PC-3 (cell line): ENCODE results near the gene SRRM5.

Experiments used
- CTCF ChIP-seq: fragments of 300-600 bp; sonication (generic); conservative IDR thresholded peaks from 2 replicates; pipeline ENCODE4 v1.5.1; 2017; ENCODE audit warnings: antibody characterized with exemption, low read depth, mild to moderate bottlenecking, low read length
- EZH2 ChIP-seq: fragments of 300-600 bp; sonication (generic); IDR thresholded peaks from one replicate; pipeline ENCODE4 v1.6.1; 2017; ENCODE audit warnings: antibody characterized with exemption, mild to moderate bottlenecking, low read length; ENCODE audit not compliant: unreplicated experiment
- EZH2phosphoT487 ChIP-seq: fragments of 300-600 bp; sonication (generic); IDR thresholded peaks from 2 replicates; pipeline ENCODE4 v1.6.1; 2018; ENCODE audit warnings: mild to moderate bottlenecking, antibody characterized with exemption, low read length, borderline replicate concordance

- TF ChIP-seq CTCF = no peak
- no peak for TF ChIP-seq EZH2
- no peak for TF ChIP-seq EZH2phosphoT487
Observed at GRCh38 chr19:43643326-43643725, 31.4 kb downstream of the SRRM5 start.
